ENCODE results near the gene TMEM45B. TPM values are rescaled to one million over a fixed set of nuclear protein-coding genes. Genes with fewer than 3 reads are reported as not detected.
"Not testable (repeated sequence)": the region's sequence is repeated elsewhere in the genome, so short reads cannot be mapped to it uniquely, and the experiment has no call there.

The TMEM45B gene
- total RNA-seq, 2 donors from 2014 or later: 191 to 303 TPM

- Histone ChIP-seq H3K9ac (ENCODE audit: low read depth in 2 of 2, low read length in 2 of 2) (no peak overlapping the region), H3K36me3 (no peaks in the 10 kb centered on the region), H3K27me3 (no peaks in the 10 kb centered on the region), H3K4me1 (no peaks in the 10 kb centered on the region), H3K9me3 (no peaks in the 10 kb centered on the region), H3K27ac (no peak overlapping the region), H3K4me3 (no peak overlapping the region)
- intact Hi-C loops (cut with DNase I): no loop called here
- DNase-seq: no peak
- no peak for TF ChIP-seq CTCF (IDR thresholded peaks at IDR 0.05)
Measured at GRCh38 chr11:129825380-129825779, 9.7 kb downstream of the TMEM45B start.

- Histone ChIP-seq H3K27me3 (no peaks in the 10 kb centered on the region), H3K4me1 (no peaks in the 10 kb centered on the region), H3K9me3 (no peaks in the 10 kb centered on the region), H3K9ac (ENCODE audit: low read depth in 2 of 2, low read length in 2 of 2) (no peak overlapping the region), H3K36me3 (no peaks in the 10 kb centered on the region), H3K27ac (peak overlapping the region; percentile 53), H3K4me3 (no peak overlapping the region)
- no peak for DNase-seq
- no peak for TF ChIP-seq CTCF (IDR thresholded peaks at IDR 0.05)
- intact Hi-C loops (cut with DNase I): no loop called here
Measured at GRCh38 chr11:129828301-129828836, 12.7 kb downstream of the TMEM45B start.

- H3K4me3 ChIP-seq; H3K27me3 ChIP-seq; H3K9me3 ChIP-seq; DNase-seq; intact Hi-C loops (cut with DNase I); H3K36me3 ChIP-seq; H3K9ac ChIP-seq (ENCODE audit: low read depth in 2 of 2, low read length in 2 of 2); H3K4me1 ChIP-seq: not testable (repeated sequence)
- H3K27ac ChIP-seq: peak overlapping the region; percentile 53
Measured at GRCh38 chr11:129829497-129829896, 13.8 kb downstream of the TMEM45B start.

- H3K27ac ChIP-seq; H3K4me1 ChIP-seq; DNase-seq; H3K27me3 ChIP-seq; H3K4me3 ChIP-seq; intact Hi-C loops (cut with DNase I); H3K36me3 ChIP-seq; H3K9ac ChIP-seq (ENCODE audit: low read depth in 2 of 2, low read length in 2 of 2); H3K9me3 ChIP-seq: not testable (repeated sequence)
Measured at GRCh38 chr11:129831227-129831626, 15.6 kb downstream of the TMEM45B start.

- H3K9ac ChIP-seq (ENCODE audit: low read depth in 2 of 2, low read length in 2 of 2); H3K4me3 ChIP-seq; intact Hi-C loops (cut with DNase I); H3K9me3 ChIP-seq; DNase-seq; H3K4me1 ChIP-seq; H3K36me3 ChIP-seq; H3K27ac ChIP-seq; H3K27me3 ChIP-seq: not testable (repeated sequence)
Measured at GRCh38 chr11:129833260-129833659, 17.6 kb downstream of the TMEM45B start.

GRCh38 chr11:129836423-129836891 is 20.8 kb downstream of the TMEM45B start:
- H3K27ac ChIP-seq; H3K9me3 ChIP-seq; H3K4me3 ChIP-seq; intact Hi-C loops (cut with DNase I); H3K27me3 ChIP-seq; DNase-seq; H3K36me3 ChIP-seq; H3K4me1 ChIP-seq; H3K9ac ChIP-seq (ENCODE audit: low read depth in 2 of 2, low read length in 2 of 2): not testable (repeated sequence)

- no peaks in the 10 kb centered on the region for H3K36me3 ChIP-seq
- no peak overlapping the region for H3K9ac ChIP-seq (ENCODE audit: low read depth in 2 of 2, low read length in 2 of 2)
- TF ChIP-seq CTCF (IDR thresholded peaks at IDR 0.05): no peak
- no peak overlapping the region for H3K4me3 ChIP-seq
- H3K9me3 ChIP-seq: no peaks in the 10 kb centered on the region
- intact Hi-C loops (cut with DNase I): no loop called here
- no peaks in the 10 kb centered on the region for H3K4me1 ChIP-seq
- H3K27me3 ChIP-seq: no peaks in the 10 kb centered on the region
- no peak overlapping the region for H3K27ac ChIP-seq
- no peak for DNase-seq
Measured at GRCh38 chr11:129836979-129837378, 21.3 kb downstream of the TMEM45B start.

Data from colonic mucosa (tissue), 4 donors.